ENCODE measurements around the gene GPR35.

The GPR35 gene

DNA sequence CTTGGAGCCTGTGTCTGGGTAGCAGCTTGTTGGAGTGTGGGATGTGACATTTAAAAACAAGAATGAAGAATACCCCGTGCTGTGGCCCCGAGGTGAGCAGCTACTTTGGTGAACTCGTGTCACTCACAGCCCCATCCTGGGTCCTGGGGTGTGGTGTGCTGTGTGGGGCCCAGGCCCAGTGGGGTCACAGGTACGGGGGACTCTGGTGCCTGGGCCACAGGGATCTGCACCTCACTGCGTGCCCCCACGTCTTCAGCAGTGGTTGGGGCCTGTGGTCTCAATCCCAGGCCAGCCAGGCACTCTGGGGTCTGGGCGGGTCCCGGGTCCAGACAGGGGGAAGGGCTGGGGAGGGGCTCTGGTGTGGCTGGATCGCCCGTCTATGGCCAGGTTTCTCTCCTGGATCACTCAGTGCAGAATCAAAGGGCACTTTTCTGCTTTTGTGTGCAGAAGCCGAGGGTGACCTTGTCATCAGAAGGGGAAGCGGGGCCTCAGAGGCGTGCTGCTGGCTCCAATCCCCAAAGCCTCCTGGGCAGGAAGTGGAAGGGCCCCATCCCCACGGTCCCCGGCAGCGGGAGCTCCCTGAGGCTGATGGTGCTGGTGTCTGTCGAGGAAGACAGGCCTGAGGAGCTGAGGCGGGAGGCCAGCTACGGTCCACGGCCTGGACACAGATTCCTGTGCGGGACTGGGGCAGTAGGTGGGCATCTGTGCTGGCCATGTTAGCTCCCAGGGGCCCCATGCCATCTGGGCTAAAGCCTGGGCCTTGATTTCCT, 1.4 kb downstream of the GPR35 start:
- ChIA-PET POLR2A (no interaction called here), CTCF (interaction anchor here (0.5 kb wide), 1 partner anchor 14 kb away, joined by 4 read pairs; no protein-coding TSS in a partner anchor)
- TF ChIP-seq, protein P1, sequence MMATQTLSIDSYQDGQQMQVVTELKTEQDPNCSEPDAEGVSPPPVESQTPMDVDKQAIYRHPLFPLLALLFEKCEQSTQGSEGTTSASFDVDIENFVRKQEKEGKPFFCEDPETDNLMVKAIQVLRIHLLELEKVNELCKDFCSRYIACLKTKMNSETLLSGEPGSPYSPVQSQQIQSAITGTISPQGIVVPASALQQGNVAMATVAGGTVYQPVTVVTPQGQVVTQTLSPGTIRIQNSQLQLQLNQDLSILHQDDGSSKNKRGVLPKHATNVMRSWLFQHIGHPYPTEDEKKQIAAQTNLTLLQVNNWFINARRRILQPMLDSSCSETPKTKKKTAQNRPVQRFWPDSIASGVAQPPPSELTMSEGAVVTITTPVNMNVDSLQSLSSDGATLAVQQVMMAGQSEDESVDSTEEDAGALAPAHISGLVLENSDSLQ (IDR thresholded peaks at IDR 0.05), result no peak
- TF ChIP-seq CTBP1 (IDR thresholded peaks at IDR 0.05; ENCODE audit: borderline replicate concordance) (no peak), LEF1 (IDR thresholded peaks at IDR 0.05; ENCODE audit: borderline replicate concordance) (no peak), ELF4 (IDR thresholded peaks at IDR 0.05) (no peak), SP1 (IDR thresholded peaks at IDR 0.05) (no peak), NFRKB (IDR thresholded peaks at IDR 0.05) (no peak), FOXK2 (IDR thresholded peaks at IDR 0.05) (no peak), FOXA1 (IDR thresholded peaks at IDR 0.05) (no peak), HDGF (IDR thresholded peaks at IDR 0.05; ENCODE audit: borderline replicate concordance) (no peak), SUZ12 (IDR thresholded peaks at IDR 0.05) (no peak), ARNT (IDR thresholded peaks at IDR 0.05) (no peak)
- DNase-seq (ENCODE audit: extremely low spot score), result no peak

DNA sequence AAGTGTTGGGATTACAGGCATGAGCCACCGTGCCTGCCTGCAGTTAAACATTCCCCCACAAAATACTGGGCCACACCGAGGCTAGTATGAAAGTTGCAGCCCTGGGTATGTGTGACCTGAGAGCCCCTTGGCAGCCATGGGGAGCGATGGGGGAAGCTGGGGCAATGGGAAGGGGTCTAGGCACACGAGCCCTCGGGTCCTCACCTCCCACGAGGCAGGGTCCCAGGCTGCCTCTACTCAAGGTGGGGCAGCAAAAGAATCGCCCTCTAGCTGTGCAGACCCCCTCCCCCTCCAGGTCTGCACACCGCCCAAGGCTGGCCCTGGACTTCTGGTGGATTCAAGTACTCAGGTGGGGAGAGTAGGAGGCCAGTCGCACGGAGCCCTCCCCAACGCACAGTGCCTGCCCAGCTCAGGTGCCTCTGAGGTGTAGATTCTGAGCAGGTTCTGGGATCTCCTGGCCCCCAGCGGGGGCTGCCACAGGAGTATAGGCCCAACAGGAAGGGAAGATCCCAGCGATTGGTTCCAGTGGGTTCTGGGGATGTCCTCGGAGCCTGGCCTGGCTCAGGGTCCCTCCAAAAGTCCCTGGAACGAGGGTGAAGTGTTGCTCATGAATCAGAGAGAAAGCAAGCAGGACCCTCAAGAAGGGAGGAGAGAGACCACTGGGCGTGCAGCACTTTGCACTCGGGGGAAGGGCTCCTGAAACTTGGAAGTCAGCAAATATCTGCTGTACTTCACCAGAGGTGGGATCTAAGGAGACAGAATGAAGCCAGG, 2.6 kb downstream of the GPR35 start:
- CTCF ChIA-PET, result no interaction called here

GRCh38 chr2:240628507-240628807, 3.2 kb downstream of the GPR35 start:
- no peak for DNase-seq (ENCODE audit: extremely low spot score)
- ChIA-PET POLR2A (no interaction called here), CTCF (no interaction called here)
- TF ChIP-seq ARNT (IDR thresholded peaks at IDR 0.05) (no peak), NFRKB (IDR thresholded peaks at IDR 0.05) (no peak), SUZ12 (IDR thresholded peaks at IDR 0.05) (no peak)

More for the DNA sequence above, 2.6 kb downstream of the GPR35 start:
- no peak for DNase-seq (ENCODE audit: extremely low spot score)
- POLR2A ChIA-PET, result no interaction called here
- no peak for TF ChIP-seq FOXK2 (IDR thresholded peaks at IDR 0.05)
- TF ChIP-seq, protein P1 (IDR thresholded peaks at IDR 0.05), result no peak
- no peak for TF ChIP-seq FOXA1 (IDR thresholded peaks at IDR 0.05)

- ChIA-PET POLR2A (no interaction called here), CTCF (no interaction called here)
- no peak for DNase-seq (ENCODE audit: extremely low spot score)
- no peak for TF ChIP-seq CTBP1 (IDR thresholded peaks at IDR 0.05; ENCODE audit: borderline replicate concordance)
- TF ChIP-seq, protein P1 (IDR thresholded peaks at IDR 0.05), result no peak
- TF ChIP-seq SP1 (IDR thresholded peaks at IDR 0.05), result no peak
Observed at GRCh38 chr2:240628808-240629618, 3.7 kb downstream of the GPR35 start.

DNA sequence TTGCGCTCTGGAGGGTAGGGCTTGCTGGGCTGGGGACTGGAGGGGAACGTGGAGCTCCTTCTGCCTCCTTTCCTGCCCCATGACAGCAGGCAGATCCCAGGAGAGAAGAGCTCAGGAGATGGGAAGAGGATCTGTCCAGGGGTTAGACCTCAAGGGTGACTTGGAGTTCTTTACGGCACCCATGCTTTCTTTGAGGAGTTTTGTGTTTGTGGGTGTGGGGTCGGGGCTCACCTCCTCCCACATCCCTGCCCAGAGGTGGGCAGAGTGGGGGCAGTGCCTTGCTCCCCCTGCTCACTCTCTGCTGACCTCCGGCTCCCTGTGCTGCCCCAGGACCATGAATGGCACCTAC, 4.3 kb downstream of the GPR35 start:
- ChIA-PET CTCF (no interaction called here), POLR2A (no interaction called here)
- DNase-seq (ENCODE audit: extremely low spot score), result no peak
- TF ChIP-seq, protein P1 (IDR thresholded peaks at IDR 0.05), result no peak
- TF ChIP-seq HDGF (IDR thresholded peaks at IDR 0.05; ENCODE audit: borderline replicate concordance) (no peak), SUZ12 (IDR thresholded peaks at IDR 0.05) (no peak), ZNF384 (IDR thresholded peaks at IDR 0.05) (no peak), LEF1 (IDR thresholded peaks at IDR 0.05; ENCODE audit: borderline replicate concordance) (no peak), BHLHE40 (IDR thresholded peaks at IDR 0.05; ENCODE audit: borderline replicate concordance) (no peak), FOXA1 (IDR thresholded peaks at IDR 0.05) (no peak), SP1 (IDR thresholded peaks at IDR 0.05) (no peak), ARNT (IDR thresholded peaks at IDR 0.05) (no peak), TARDBP (IDR thresholded peaks at IDR 0.05) (no peak), FOXM1 (IDR thresholded peaks at IDR 0.05; ENCODE audit: borderline replicate concordance) (no peak), NFRKB (IDR thresholded peaks at IDR 0.05) (no peak), L3MBTL2 (conservative IDR thresholded peaks at IDR 0.05) (no peak), CTBP1 (IDR thresholded peaks at IDR 0.05; ENCODE audit: borderline replicate concordance) (no peak), FOXK2 (IDR thresholded peaks at IDR 0.05) (no peak), ELF4 (IDR thresholded peaks at IDR 0.05) (no peak)

All from HEK293T (cell line).